Measurements from ENCODE around the gene SLC35F1.

Gene SLC35F1

DNA sequence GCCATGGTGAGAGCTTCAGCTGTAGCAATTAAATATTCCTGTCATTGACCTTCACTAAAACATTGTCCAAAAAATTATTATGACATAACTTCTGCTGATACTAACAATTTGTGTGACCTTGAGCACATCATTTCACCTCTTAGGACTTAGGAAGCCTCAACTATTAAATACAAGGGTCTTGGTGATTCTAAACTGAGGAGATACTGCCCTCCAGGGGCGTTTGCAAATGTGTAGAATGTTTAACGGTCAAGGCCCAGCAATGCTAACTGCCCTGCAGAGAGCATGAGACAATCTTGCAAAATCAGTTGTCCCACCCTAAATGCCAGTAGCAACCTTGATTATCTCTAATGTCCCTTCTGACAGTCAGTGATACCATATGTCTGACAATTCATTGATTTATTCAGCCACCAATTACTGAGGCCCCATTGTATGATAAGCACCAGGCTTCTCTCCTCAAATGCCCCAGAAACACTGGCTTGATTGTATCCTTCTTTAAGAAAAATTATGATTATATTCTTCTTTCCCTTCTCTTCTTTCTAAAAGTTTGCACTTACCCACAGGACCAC lies 356.9 kb downstream of the SLC35F1 start:
- no peaks in the 10 kb centered on the region for H3K36me3 ChIP-seq (ENCODE audit: control insufficient read depth in 5 of 5, insufficient read depth in 5 of 5, low read length in 5 of 5)
- peaks cover 0 to 5% (median 0%) of the 10 kb centered on the region in 5 donors for H3K4me1 ChIP-seq (ENCODE audit: control insufficient read depth in 5 of 5, insufficient read depth in 5 of 5, low read length in 5 of 5)
- no peak overlapping the region for H3K27ac ChIP-seq (ENCODE audit: low read depth, low read length)
- no peak overlapping the region for H3K9ac ChIP-seq (ENCODE audit: low read length in 5 of 5)
- H3K27me3 ChIP-seq (ENCODE audit: control insufficient read depth in 5 of 5, insufficient read depth in 4 of 5, low read length in 5 of 5): no peaks in the 10 kb centered on the region
- H3K9me3 ChIP-seq (ENCODE audit: control insufficient read depth in 5 of 5, low read length in 5 of 5): peaks cover 0 to 3% (median 0%) of the 10 kb centered on the region in 5 donors
- H3K4me3 ChIP-seq (ENCODE audit: low read depth in 1 of 5, low read length in 5 of 5): no peak overlapping the region

DNA sequence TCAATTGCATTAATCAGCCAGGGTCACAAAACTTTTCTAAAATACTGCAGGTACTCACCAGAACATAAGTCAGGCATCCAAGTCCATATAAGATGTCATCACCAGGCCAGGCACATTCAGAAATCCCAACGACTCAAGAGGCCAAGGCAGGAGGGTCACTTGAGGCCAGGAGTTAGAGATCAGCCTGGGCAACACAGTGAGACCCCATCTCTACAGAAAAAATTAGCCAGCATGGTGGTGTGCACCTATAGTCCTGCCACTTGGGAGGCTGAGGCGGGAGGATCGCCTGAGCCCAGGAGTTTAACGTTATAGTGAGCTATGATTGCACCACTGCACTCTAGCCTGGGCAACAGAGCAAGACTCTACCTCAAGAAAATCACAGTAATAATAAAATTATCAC lies 362.6 kb downstream of the SLC35F1 start:
- Histone ChIP-seq H3K4me1 (ENCODE audit: control insufficient read depth in 5 of 5, insufficient read depth in 5 of 5, low read length in 5 of 5) (no peaks in the 10 kb centered on the region), H3K4me3 (ENCODE audit: low read depth in 1 of 5, low read length in 5 of 5) (no peak overlapping the region), H3K27ac (ENCODE audit: low read depth, low read length) (no peak overlapping the region), H3K27me3 (ENCODE audit: control insufficient read depth in 5 of 5, insufficient read depth in 4 of 5, low read length in 5 of 5) (no peaks in the 10 kb centered on the region), H3K9ac (ENCODE audit: low read length in 5 of 5) (no peak overlapping the region), H3K9me3 (ENCODE audit: control insufficient read depth in 5 of 5, low read length in 5 of 5) (peaks cover 0 to 3% (median 0%) of the 10 kb centered on the region in 5 donors), H3K36me3 (ENCODE audit: control insufficient read depth in 5 of 5, insufficient read depth in 5 of 5, low read length in 5 of 5) (no peaks in the 10 kb centered on the region)

- no peak overlapping the region for H3K9ac ChIP-seq (ENCODE audit: low read length in 5 of 5)
- H3K4me3 ChIP-seq (ENCODE audit: low read depth in 1 of 5, low read length in 5 of 5): no peak overlapping the region
- H3K4me1 ChIP-seq (ENCODE audit: control insufficient read depth in 5 of 5, insufficient read depth in 5 of 5, low read length in 5 of 5): peaks cover 0 to 9% (median 0%) of the 10 kb centered on the region in 5 donors
- no peaks in the 10 kb centered on the region for H3K9me3 ChIP-seq (ENCODE audit: control insufficient read depth in 5 of 5, low read length in 5 of 5)
- H3K27ac ChIP-seq (ENCODE audit: low read depth, low read length): no peak overlapping the region
- H3K36me3 ChIP-seq (ENCODE audit: control insufficient read depth in 5 of 5, insufficient read depth in 5 of 5, low read length in 5 of 5): no peaks in the 10 kb centered on the region
- H3K27me3 ChIP-seq (ENCODE audit: control insufficient read depth in 5 of 5, insufficient read depth in 4 of 5, low read length in 5 of 5): no peaks in the 10 kb centered on the region
Measured at GRCh38 chr6:118277631-118278030, 370.6 kb downstream of the SLC35F1 start.

- no peak overlapping the region for H3K27ac ChIP-seq (ENCODE audit: low read depth, low read length)
- no peaks in the 10 kb centered on the region for H3K27me3 ChIP-seq (ENCODE audit: control insufficient read depth in 5 of 5, insufficient read depth in 4 of 5, low read length in 5 of 5)
- no peak overlapping the region for H3K9ac ChIP-seq (ENCODE audit: low read length in 5 of 5)
- H3K9me3 ChIP-seq (ENCODE audit: control insufficient read depth in 5 of 5, low read length in 5 of 5): no peaks in the 10 kb centered on the region
- H3K36me3 ChIP-seq (ENCODE audit: control insufficient read depth in 5 of 5, insufficient read depth in 5 of 5, low read length in 5 of 5): no peaks in the 10 kb centered on the region
- H3K4me1 ChIP-seq (ENCODE audit: control insufficient read depth in 5 of 5, insufficient read depth in 5 of 5, low read length in 5 of 5): peaks cover 0 to 9% (median 0%) of the 10 kb centered on the region in 5 donors
- H3K4me3 ChIP-seq (ENCODE audit: low read depth in 1 of 5, low read length in 5 of 5): no peak overlapping the region
Measured at GRCh38 chr6:118280210-118280609, 373.1 kb downstream of the SLC35F1 start.

DNA sequence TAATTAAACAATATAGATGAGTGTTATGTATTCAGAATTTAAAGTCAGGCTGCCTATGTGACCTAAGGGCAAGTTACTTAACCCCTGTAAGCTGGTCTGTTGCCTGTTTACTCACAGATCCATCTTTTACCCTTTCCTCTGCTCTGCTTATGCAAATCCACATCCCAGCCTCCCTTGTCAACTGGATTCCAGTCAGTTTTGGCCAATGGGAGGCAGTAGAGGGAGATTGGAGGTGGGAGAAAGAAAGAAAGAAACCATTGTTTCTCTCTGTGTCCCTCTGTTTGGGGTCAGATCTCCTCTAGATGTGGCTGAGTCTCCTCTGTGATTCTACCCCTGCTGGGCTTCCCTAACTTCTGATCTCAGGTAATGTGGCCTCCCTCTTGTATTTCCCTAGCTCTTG lies 374.2 kb downstream of the SLC35F1 start:
- no peak overlapping the region for H3K9ac ChIP-seq (ENCODE audit: low read length in 5 of 5)
- H3K9me3 ChIP-seq (ENCODE audit: control insufficient read depth in 5 of 5, low read length in 5 of 5): no peaks in the 10 kb centered on the region
- peaks cover 0 to 9% (median 0%) of the 10 kb centered on the region in 5 donors for H3K4me1 ChIP-seq (ENCODE audit: control insufficient read depth in 5 of 5, insufficient read depth in 5 of 5, low read length in 5 of 5)
- H3K27me3 ChIP-seq (ENCODE audit: control insufficient read depth in 5 of 5, insufficient read depth in 4 of 5, low read length in 5 of 5): no peaks in the 10 kb centered on the region
- H3K4me3 ChIP-seq (ENCODE audit: low read depth in 1 of 5, low read length in 5 of 5): no peak overlapping the region
- H3K36me3 ChIP-seq (ENCODE audit: control insufficient read depth in 5 of 5, insufficient read depth in 5 of 5, low read length in 5 of 5): no peaks in the 10 kb centered on the region
- no peak overlapping the region for H3K27ac ChIP-seq (ENCODE audit: low read depth, low read length)

DNA sequence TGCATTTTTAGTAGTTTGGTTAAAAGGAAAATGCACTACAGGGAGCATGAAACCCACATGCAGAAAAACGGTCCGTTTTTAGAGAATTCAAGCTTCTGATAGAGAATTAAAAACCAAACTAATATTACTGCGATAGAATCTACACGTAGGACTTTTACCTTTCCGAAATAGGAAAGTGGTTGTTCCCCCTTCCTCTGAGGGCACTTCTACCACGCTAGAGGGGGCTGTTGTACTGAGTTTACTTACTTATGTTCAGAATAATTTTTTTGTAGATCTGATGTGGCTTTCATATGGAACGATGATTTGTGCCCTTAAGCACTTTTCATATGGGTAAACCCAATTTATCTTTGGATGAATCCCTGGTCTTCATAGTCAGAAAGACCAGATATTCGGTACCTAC lies 376.7 kb downstream of the SLC35F1 start:
- Histone ChIP-seq H3K4me3 (ENCODE audit: low read depth in 1 of 5, low read length in 5 of 5) (no peak overlapping the region), H3K4me1 (ENCODE audit: control insufficient read depth in 5 of 5, insufficient read depth in 5 of 5, low read length in 5 of 5) (peaks cover 0 to 4% (median 0%) of the 10 kb centered on the region in 5 donors), H3K27me3 (ENCODE audit: control insufficient read depth in 5 of 5, insufficient read depth in 4 of 5, low read length in 5 of 5) (no peaks in the 10 kb centered on the region), H3K9me3 (ENCODE audit: control insufficient read depth in 5 of 5, low read length in 5 of 5) (no peaks in the 10 kb centered on the region), H3K27ac (ENCODE audit: low read depth, low read length) (no peak overlapping the region), H3K9ac (ENCODE audit: low read length in 5 of 5) (no peak overlapping the region), H3K36me3 (ENCODE audit: control insufficient read depth in 5 of 5, insufficient read depth in 5 of 5, low read length in 5 of 5) (no peaks in the 10 kb centered on the region)

DNA sequence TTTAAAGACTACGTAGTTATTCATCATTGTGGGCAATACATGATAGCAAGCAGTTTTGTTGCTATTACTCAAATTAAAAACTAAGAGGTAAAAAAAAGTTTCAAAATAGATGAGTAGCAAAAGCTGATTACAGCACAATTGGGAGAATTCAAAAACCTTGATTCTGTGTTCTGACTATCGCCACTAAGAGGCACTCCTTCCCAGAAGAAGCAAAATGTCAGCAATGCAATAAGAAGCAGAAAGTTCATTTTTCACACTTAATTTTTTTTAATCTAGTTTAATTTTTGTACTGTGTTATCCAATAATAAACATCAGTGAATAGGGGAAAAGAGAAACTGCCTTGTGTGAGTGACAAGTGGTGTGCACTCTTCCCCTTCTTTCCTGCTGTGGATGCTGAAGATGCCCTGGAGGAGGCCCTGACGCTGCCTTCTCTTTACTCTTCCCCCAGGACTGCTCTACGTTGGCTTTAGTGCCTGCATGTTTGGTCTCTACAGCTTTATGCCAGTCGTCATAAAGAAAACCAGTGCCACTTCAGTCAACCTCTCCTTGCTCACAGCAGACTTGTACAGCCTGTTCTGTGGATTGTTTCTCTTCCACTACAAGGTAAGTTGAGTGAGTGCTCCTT lies 377.8 kb downstream of the SLC35F1 start:
- Histone ChIP-seq H3K9ac (ENCODE audit: low read length in 5 of 5) (no peak overlapping the region), H3K27me3 (ENCODE audit: control insufficient read depth in 5 of 5, insufficient read depth in 4 of 5, low read length in 5 of 5) (no peaks in the 10 kb centered on the region), H3K4me3 (ENCODE audit: low read depth in 1 of 5, low read length in 5 of 5) (no peak overlapping the region), H3K9me3 (ENCODE audit: control insufficient read depth in 5 of 5, low read length in 5 of 5) (no peaks in the 10 kb centered on the region), H3K36me3 (ENCODE audit: control insufficient read depth in 5 of 5, insufficient read depth in 5 of 5, low read length in 5 of 5) (no peaks in the 10 kb centered on the region), H3K27ac (ENCODE audit: low read depth, low read length) (no peak overlapping the region), H3K4me1 (ENCODE audit: control insufficient read depth in 5 of 5, insufficient read depth in 5 of 5, low read length in 5 of 5) (peaks cover 0 to 5% (median 0%) of the 10 kb centered on the region in 5 donors)

GRCh38 chr6:118285791-118286190 lies 378.7 kb downstream of the SLC35F1 start:
- Histone ChIP-seq H3K4me3 (ENCODE audit: low read depth in 1 of 5, low read length in 5 of 5) (no peak overlapping the region), H3K27ac (ENCODE audit: low read depth, low read length) (no peak overlapping the region), H3K9me3 (ENCODE audit: control insufficient read depth in 5 of 5, low read length in 5 of 5) (no peaks in the 10 kb centered on the region), H3K27me3 (ENCODE audit: control insufficient read depth in 5 of 5, insufficient read depth in 4 of 5, low read length in 5 of 5) (no peaks in the 10 kb centered on the region), H3K9ac (ENCODE audit: low read length in 5 of 5) (no peak overlapping the region), H3K36me3 (ENCODE audit: control insufficient read depth in 5 of 5, insufficient read depth in 5 of 5, low read length in 5 of 5) (no peaks in the 10 kb centered on the region), H3K4me1 (ENCODE audit: control insufficient read depth in 5 of 5, insufficient read depth in 5 of 5, low read length in 5 of 5) (peaks cover 0 to 5% (median 0%) of the 10 kb centered on the region in 5 donors)

DNA sequence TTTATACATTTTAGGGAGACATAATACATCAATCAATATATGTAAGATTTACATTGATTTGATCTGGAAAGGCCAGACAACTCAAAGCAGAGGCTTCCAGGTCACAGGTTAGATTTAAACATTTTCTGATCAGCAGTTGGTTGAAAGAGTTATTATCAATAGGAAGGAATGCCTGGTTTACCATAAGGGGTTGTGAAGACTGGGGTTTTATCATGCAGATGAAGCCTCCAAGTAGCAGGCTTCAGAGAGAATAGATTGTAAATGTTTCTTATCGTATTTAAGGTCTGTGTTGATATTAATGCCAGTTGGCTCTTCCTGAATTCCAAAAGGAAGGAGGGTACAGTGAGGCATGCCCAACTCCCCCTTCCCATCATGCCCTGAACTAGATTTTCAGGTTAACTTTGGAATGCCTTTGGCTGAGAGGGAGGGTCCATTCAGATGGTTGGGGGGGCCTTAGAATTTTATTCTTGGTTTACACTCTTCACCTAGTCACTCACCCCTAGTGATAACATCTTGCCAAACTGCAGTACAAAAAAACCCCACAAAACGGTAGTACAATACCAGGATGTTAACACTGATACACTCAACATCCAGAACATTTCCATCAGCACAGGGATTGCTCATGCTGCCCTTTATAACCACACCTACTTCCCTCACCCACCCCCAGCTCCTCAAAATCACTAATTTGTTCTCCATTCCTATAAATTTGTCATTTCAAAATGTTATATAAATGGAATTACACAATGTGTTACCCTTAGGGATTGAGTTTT lies 381.5 kb downstream of the SLC35F1 start:
- Histone ChIP-seq H3K27ac (ENCODE audit: low read depth, low read length) (no peak overlapping the region), H3K9ac (ENCODE audit: low read length in 5 of 5) (no peak overlapping the region), H3K4me3 (ENCODE audit: low read depth in 1 of 5, low read length in 5 of 5) (no peak overlapping the region), H3K36me3 (ENCODE audit: control insufficient read depth in 5 of 5, insufficient read depth in 5 of 5, low read length in 5 of 5) (no peaks in the 10 kb centered on the region), H3K9me3 (ENCODE audit: control insufficient read depth in 5 of 5, low read length in 5 of 5) (peaks cover 0 to 2% (median 0%) of the 10 kb centered on the region in 5 donors), H3K27me3 (ENCODE audit: control insufficient read depth in 5 of 5, insufficient read depth in 4 of 5, low read length in 5 of 5) (no peaks in the 10 kb centered on the region), H3K4me1 (ENCODE audit: control insufficient read depth in 5 of 5, insufficient read depth in 5 of 5, low read length in 5 of 5) (peaks cover 0 to 5% (median 0%) of the 10 kb centered on the region in 5 donors)

DNA sequence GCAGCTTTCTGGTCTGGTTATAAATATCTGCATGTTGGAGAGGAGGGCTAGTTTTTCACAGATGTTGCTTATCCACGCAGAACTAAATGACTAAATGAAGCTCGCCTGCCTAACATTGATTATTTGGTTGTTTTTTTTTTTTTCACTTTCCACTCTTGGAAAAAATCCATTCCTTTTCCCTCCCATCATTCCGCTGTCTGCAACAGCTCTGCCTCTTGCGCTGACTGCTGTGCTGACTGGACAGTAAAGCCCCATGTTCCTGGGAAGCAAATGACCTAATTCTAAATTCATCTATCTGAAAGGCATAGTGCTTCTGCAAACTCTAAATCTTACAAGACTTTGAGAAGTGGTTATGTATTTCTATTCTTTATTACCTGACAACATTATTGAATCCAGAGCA lies 385.5 kb downstream of the SLC35F1 start:
- Histone ChIP-seq H3K9me3 (ENCODE audit: control insufficient read depth in 5 of 5, low read length in 5 of 5) (peaks cover 0 to 2% (median 0%) of the 10 kb centered on the region in 5 donors), H3K9ac (ENCODE audit: low read length in 5 of 5) (no peak overlapping the region), H3K27ac (ENCODE audit: low read depth, low read length) (no peak overlapping the region), H3K4me3 (ENCODE audit: low read depth in 1 of 5, low read length in 5 of 5) (no peak overlapping the region), H3K36me3 (ENCODE audit: control insufficient read depth in 5 of 5, insufficient read depth in 5 of 5, low read length in 5 of 5) (no peaks in the 10 kb centered on the region), H3K27me3 (ENCODE audit: control insufficient read depth in 5 of 5, insufficient read depth in 4 of 5, low read length in 5 of 5) (no peaks in the 10 kb centered on the region), H3K4me1 (ENCODE audit: control insufficient read depth in 5 of 5, insufficient read depth in 5 of 5, low read length in 5 of 5) (peaks cover 0 to 5% (median 0%) of the 10 kb centered on the region in 5 donors)

All from subcutaneous abdominal adipose tissue (tissue), 5 donors.